Activated CD8-positive, alpha-beta T cell treated with anti-CD3 and anti-CD28 coated beads for 36 hours (primary cell): ENCODE results near the gene POLG. TPM values are rescaled to one million over a fixed set of nuclear protein-coding genes. Genes with fewer than 3 reads are reported as not detected.
A peak's percentile ranks its signal among the peaks of the same experiment; 100 is the strongest.

ENCODE experiments used
- ATAC-seq: fragments of 200-7000 bp; cut with Tn5 transposase; one replicate; pipeline ENCODE4 v1.10.0; 2021; ENCODE audit warnings: mild to moderate bottlenecking, moderate library complexity
- CTCF ChIA-PET: fragments of 350-600 bp; sonication (Branson Sonifier 250); formaldehyde crosslinking; loops from one replicate; lab custom pipeline; 2021; ENCODE audit warnings: antibody characterized with exemption; lab: Charles Lee
- POLR2A ChIA-PET: fragments of 350-600 bp; sonication (Branson Sonifier 250); formaldehyde crosslinking; loops from one replicate; lab custom pipeline; 2021; ENCODE audit warnings: antibody characterized with exemption; lab: Charles Lee
- DNase-seq: peaks from one replicate; pipeline ENCODE4 v3.0.0-alpha.2; 2020
- H3K27ac Mint-ChIP-seq: one replicate; pipeline ENCODE4 v1.8.0; 2021; ENCODE audit warnings: mild to moderate bottlenecking, mixed read lengths
- H3K27me3 Mint-ChIP-seq: one replicate; pipeline ENCODE4 v1.8.0; 2021; ENCODE audit warnings: mixed read lengths
- H3K36me3 Mint-ChIP-seq: one replicate; pipeline ENCODE4 v1.8.0; 2021; ENCODE audit warnings: low read depth, mixed read lengths
- H3K4me1 Mint-ChIP-seq: one replicate; pipeline ENCODE4 v1.8.0; 2021; ENCODE audit warnings: low read depth, mixed read lengths
- H3K4me3 Mint-ChIP-seq: one replicate; pipeline ENCODE4 v1.8.0; 2021; ENCODE audit warnings: mild to moderate bottlenecking, moderate library complexity, mixed read lengths
- H3K9me3 Mint-ChIP-seq: one replicate; pipeline ENCODE4 v1.8.0; 2021; ENCODE audit warnings: mixed read lengths
- intact Hi-C: fragments of 100-400 bp; cut with micrococcal nuclease; formaldehyde crosslinking; loops from one replicate; pipeline ENCODE4 v1.10.0; 2022
- total RNA-seq, 2 experiments: library from RNA; stranded (reverse); gene quantifications; one replicate each; pipeline ENCODE4 v1.2.3, GENCODE V29; 2021
- TF ChIP-seq, protein P1 (sequence below): fragments of 200-600 bp; IDR thresholded peaks from one replicate; pipeline ENCODE4 v1.8.0; 2022; ENCODE audit warnings: antibody characterized with exemption, mild to moderate bottlenecking

The POLG gene
- total RNA-seq, 2 experiments from 2014 or later = 101 to 106 TPM

DNA sequence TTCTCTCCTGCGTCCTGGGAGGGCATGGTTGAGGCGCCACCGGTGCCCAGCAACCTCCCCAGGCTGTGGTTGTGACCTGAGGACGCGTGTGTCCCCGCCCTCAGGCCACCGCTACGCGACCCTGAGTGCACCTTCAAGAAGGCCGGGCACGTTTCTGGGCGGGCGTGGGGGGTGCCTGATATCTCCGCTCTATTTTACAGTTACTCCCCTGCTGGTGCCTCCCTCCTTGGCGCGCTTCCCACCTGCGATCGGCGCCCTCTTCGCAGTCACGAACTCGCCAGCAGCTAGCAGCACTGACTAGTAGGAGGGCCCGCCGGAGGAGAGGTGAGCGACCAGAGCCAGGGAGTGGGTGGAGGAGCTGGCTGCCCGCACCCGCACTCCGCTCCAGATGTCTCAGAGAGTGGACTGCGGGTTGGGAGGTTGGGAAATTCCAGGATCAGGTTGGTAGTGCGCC, 43.2 kb upstream of the POLG start:
- H3K27ac Mint-ChIP-seq = peak overlapping the region; percentile 74

GRCh38 chr15:89377024-89377841, 42.6 kb upstream of the POLG start:
- ATAC-seq = no peak
- H3K4me3 Mint-ChIP-seq = peak overlapping the region; percentile 69
- no peaks in the 10 kb centered on the region for H3K36me3 Mint-ChIP-seq
- ChIA-PET POLR2A (interaction anchor here (1.2 to 2.2 kb wide), 4 partner anchors 9 to 18 kb away, joined by 3 to 8 read pairs (median 5); no protein-coding TSS in a partner anchor), CTCF (interaction anchor here (0.6 to 14.0 kb wide), 8 partner anchors 9 to 123 kb away, joined by 3 to 165 read pairs (median 4); no protein-coding TSS in a partner anchor)
- no peak overlapping the region for H3K27ac Mint-ChIP-seq
- intact Hi-C loops = no loop called here
- no peak for DNase-seq
- TF ChIP-seq, protein P1, sequence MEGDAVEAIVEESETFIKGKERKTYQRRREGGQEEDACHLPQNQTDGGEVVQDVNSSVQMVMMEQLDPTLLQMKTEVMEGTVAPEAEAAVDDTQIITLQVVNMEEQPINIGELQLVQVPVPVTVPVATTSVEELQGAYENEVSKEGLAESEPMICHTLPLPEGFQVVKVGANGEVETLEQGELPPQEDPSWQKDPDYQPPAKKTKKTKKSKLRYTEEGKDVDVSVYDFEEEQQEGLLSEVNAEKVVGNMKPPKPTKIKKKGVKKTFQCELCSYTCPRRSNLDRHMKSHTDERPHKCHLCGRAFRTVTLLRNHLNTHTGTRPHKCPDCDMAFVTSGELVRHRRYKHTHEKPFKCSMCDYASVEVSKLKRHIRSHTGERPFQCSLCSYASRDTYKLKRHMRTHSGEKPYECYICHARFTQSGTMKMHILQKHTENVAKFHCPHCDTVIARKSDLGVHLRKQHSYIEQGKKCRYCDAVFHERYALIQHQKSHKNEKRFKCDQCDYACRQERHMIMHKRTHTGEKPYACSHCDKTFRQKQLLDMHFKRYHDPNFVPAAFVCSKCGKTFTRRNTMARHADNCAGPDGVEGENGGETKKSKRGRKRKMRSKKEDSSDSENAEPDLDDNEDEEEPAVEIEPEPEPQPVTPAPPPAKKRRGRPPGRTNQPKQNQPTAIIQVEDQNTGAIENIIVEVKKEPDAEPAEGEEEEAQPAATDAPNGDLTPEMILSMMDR = no peak
- peaks cover 13% of the 10 kb centered on the region for H3K4me1 Mint-ChIP-seq
- H3K9me3 Mint-ChIP-seq = no peaks in the 10 kb centered on the region
- H3K27me3 Mint-ChIP-seq = peaks cover 77% of the 10 kb centered on the region

More for the DNA sequence above, 43.2 kb upstream of the POLG start:
- Mint-ChIP-seq H3K36me3 (no peaks in the 10 kb centered on the region), H3K4me3 (peak overlapping the region; percentile 69), H3K27me3 (peaks cover 73% of the 10 kb centered on the region), H3K4me1 (peaks cover 13% of the 10 kb centered on the region), H3K9me3 (no peaks in the 10 kb centered on the region)
- POLR2A ChIA-PET = interaction anchor here (1.2 to 2.2 kb wide), 3 partner anchors 8 to 18 kb away, joined by 4 to 8 read pairs (median 6); no protein-coding TSS in a partner anchor
- DNase-seq (peak; percentile 41), ATAC-seq (peak; percentile 64)
- intact Hi-C loops = no loop called here
- TF ChIP-seq, protein P1 = no peak
- CTCF ChIA-PET = interaction anchor here (0.9 to 14.0 kb wide), 7 partner anchors 9 to 39 kb away, joined by 4 to 165 read pairs (median 5); no protein-coding TSS in a partner anchor

GRCh38 chr15:89376388-89376787, 41.8 kb upstream of the POLG start:
- no peak overlapping the region for H3K4me3 Mint-ChIP-seq
- intact Hi-C loops = no loop called here
- H3K27me3 Mint-ChIP-seq = peaks cover 76% of the 10 kb centered on the region
- ChIA-PET CTCF (interaction anchor here (0.8 to 14.0 kb wide), 3 partner anchors 18 to 124 kb away, joined by 3 to 165 read pairs (median 4); no protein-coding TSS in a partner anchor), POLR2A (interaction anchor here (1.2 to 1.3 kb wide), 2 partner anchors 8 to 14 kb away, joined by 3 to 6 read pairs; no protein-coding TSS in a partner anchor)
- H3K36me3 Mint-ChIP-seq = no peaks in the 10 kb centered on the region
- no peak for ATAC-seq
- TF ChIP-seq, protein P1 = no peak
- no peaks in the 10 kb centered on the region for H3K9me3 Mint-ChIP-seq
- no peak overlapping the region for H3K27ac Mint-ChIP-seq
- DNase-seq = no peak
- H3K4me1 Mint-ChIP-seq = peaks cover 13% of the 10 kb centered on the region

DNA sequence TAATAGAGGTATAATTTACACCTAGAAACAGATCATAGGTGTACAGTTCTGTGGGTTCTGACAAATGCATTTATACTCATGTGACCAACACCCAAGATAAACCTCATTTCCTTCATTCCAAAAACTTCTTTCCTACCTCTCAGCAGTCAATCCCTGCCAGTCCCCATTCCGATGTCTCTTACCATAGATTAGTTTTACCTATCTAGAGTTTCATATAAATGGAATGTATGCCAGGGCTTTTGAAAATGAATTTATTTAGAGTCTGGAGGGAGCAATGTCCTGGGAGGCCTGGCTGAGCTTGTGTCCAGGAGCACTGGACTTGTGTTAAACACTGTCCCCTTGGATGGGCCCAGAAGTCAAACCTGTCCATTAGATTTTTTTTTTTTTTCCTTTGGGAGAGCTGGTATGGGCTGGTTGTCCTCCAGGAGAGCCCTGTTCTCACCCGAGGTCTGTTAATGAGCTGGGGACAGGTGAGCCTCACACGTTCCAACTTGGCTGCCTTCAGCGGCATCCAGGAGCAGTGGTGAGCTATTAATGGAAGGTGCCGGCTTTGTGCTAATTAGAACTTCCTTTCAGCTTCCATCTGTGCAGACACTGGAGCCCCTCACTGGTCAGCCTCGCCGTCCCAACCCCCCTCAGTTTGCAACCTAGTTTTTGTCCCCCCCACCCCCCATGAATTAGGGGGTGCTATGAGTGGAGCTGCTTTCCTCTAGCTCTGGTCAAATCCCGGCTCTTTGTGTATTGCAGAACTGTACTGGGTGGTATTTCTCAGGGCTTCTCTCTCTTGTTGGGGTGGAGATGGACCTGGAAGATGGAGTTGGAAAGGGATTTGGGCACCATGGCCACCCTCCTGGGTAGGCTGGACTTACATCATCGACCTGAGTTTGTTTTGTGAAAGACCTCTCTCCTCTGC, 40.7 kb upstream of the POLG start:
- intact Hi-C loops = no loop called here
- CTCF ChIA-PET = interaction anchor here (0.8 to 14.0 kb wide), 2 partner anchors 17 to 32 kb away, joined by 3 to 165 read pairs; no protein-coding TSS in a partner anchor
- TF ChIP-seq, protein P1 = no peak

More for the DNA sequence above, 40.7 kb upstream of the POLG start:
- no peak overlapping the region for H3K4me3 Mint-ChIP-seq
- ATAC-seq (no peak), DNase-seq (no peak)
- H3K36me3 Mint-ChIP-seq = no peaks in the 10 kb centered on the region
- H3K27ac Mint-ChIP-seq = no peak overlapping the region
- no peaks in the 10 kb centered on the region for H3K9me3 Mint-ChIP-seq
- POLR2A ChIA-PET = no interaction called here
- peaks cover 15% of the 10 kb centered on the region for H3K4me1 Mint-ChIP-seq
- peaks cover 75% of the 10 kb centered on the region for H3K27me3 Mint-ChIP-seq
